GM18517 (cell line): ENCODE measurements around the gene BLOC1S6.

Experiments used
- ATAC-seq: cut with Tn5 transposase; IDR thresholded peaks from one replicate; pipeline ENCODE4 v1.9.1; 2021; ENCODE audit warnings: mild to moderate bottlenecking, moderate library complexity; ENCODE audit not compliant: unreplicated experiment

Gene BLOC1S6

DNA sequence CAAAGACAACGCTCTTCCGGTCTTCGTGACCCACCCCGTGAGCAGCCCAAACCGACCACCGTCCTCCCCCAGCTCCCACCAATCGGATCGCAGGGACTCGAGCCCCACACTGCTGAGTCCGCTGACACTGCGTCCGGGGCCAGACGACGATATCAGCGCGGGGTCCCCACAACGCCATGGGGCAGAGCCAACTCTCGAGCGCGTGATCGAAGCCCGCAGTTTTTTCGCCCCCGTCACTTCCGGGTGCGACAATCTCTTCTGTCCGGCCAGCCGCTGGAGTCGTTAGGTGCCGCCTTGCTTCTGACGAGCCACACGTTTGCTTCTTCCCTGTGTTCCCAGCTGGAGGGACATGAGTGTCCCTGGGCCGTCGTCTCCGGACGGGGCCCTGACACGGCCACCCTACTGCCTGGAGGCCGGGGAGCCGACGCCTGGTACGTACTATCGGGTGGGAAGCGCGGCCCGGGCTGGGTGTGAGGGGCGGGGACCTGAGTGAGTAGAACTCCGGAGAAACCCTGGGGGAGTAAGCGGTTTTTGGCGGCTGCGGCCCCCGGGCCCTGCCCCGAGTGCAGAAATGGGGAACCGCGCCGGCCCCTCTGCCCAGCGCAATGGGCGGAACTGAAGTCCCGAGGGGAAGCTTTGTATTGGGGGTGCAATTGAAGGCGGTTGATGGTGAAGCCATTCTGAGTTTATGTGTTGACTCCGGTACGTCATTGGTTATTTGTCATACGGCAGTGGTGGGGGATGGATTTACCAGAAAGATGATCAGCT is at the start of gene BLOC1S6:
Gene BLOC1S6, plus strand, starts transcription at position 285 of the 768 bp plus-strand sequence. Its CDS starts 65 bp downstream, at position 350.
- ATAC-seq: peak; percentile 76

GRCh38 chr15:45539680-45540079 is 47.5 kb upstream of the BLOC1S6 start:
- no peak for ATAC-seq

GRCh38 chr15:45540531-45540930 is 46.6 kb upstream of the BLOC1S6 start:
- ATAC-seq: no peak

GRCh38 chr15:45543051-45543450 is 44.1 kb upstream of the BLOC1S6 start:
- no peak for ATAC-seq

- no peak for ATAC-seq
Measured at GRCh38 chr15:45544266-45545023, 42.7 kb upstream of the BLOC1S6 start.

GRCh38 chr15:45546789-45547188 is 40.4 kb upstream of the BLOC1S6 start:
- no peak for ATAC-seq

GRCh38 chr15:45548753-45549520 is 38.2 kb upstream of the BLOC1S6 start:
- no peak for ATAC-seq

DNA sequence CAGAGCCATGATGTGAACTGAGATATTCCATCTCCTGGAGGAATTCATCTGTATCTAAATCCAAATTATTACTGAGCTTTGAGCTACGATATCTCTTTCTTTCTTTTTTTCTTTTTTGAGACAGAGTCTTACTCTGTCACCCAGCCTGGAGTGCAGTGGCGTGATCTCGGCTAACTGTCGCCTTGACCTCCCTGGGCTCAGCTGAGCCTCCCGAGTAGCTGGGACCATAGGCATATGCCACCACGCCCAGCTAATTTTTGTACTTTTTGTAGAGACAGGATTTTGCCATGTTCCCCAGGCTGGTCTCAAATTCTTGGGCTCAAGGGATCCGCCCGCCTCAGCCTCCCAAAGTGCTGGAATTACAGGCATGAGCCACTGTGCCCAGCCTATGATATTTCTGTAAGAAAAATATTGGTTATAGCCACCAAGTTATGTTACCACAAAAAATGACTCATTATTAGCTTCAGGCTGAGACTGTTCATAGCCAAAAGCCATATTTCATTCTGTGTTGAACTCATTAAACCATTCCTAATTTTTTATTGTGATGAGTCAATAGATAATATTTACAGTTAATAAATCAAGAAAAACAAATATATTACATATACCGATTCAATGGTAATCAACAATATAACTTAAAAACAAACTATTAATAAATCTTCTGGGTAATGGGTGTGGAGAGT is 37.5 kb upstream of the BLOC1S6 start:
- no peak for ATAC-seq

DNA sequence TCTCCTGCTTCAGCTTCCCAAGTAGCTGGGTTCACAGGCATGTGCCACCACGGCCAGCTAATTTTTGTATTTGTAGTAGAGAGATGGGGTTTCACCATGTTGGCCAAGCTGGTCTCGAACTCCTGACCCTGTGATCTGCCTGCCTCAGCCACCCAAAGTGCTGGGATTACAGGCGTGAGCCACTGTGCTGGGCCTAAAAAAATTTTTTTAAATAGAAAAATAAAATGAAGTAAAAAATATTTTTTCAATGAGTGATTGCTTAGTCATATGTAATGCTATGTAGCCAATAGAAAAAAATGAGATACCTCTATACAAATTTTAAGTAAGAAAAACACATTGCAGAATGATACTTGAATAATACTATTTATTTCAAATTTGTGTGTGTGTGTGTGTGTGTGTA is 36.7 kb upstream of the BLOC1S6 start:
- no peak for ATAC-seq

DNA sequence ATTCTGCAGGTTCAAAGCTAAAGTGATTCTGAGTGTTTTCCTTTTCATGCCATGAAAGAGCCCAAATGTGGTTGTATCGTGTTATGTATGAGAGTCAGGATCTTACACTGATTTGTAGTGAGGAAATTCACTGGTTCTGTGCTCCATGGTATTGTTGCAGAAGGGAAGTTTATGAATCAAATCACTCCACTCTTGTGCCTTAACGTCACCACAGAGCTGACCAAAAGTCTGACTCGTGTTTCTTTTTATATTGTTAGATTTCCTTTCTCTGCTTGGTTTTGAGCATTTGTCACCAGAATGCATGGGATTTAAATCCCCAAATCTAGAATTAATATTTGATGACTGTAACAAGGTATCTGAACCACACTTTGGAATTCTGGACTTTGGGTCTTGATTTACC is 35.5 kb upstream of the BLOC1S6 start:
- ATAC-seq: no peak

GRCh38 chr15:45555934-45556608 is 31.1 kb upstream of the BLOC1S6 start:
- ATAC-seq: no peak

DNA sequence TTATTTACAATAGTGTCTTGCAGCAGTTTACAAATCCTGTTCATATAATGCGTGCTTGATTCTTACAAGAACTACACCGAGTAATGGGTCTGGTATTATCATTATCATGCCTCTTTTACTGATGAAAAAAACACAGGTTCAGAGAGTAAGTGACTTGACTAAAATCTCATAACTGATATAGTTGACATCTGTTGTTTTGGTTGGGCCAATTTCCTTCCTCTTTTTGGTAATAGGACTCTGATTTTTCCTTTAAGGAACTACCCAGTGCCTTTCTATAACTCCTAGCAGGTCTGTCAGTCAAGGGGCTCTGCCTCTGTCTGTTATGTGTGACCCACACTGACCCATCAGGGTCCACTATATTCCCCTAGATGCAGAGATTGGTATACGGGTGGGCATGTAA is 14.6 kb upstream of the BLOC1S6 start:
- no peak for ATAC-seq

DNA sequence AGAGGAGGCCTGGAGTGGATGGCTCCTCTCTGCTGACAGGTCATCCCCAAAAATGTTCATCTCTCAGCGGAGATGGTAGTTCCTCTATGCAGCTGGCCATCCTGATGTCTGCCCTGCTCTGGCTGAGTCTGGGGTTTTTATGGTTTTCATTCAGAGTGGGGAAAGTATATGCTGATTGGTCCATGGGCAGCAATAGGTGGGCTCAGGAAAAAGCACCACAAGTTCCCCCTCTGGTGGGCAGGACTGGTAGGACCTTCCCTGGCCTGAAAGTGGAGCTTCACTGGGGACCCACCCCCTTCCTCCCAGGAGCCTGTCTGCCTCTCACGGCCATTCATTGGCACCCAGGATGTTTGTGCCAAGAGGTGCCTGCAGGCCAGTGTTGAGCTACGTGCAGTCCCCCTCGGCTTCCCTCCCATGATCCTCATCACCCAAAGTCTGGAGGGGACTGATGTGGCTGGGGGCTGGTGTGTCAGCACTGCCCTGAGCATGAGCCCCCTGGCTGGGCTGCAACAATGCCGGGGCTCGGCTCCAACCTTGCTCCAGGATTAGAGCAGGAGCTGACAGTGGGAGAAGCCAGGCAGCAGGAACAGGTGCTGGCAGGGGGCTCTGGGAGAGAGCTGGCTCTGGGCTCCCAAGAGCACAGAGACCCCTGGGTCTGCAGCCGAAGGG is 13.1 kb upstream of the BLOC1S6 start:
- no peak for ATAC-seq

DNA sequence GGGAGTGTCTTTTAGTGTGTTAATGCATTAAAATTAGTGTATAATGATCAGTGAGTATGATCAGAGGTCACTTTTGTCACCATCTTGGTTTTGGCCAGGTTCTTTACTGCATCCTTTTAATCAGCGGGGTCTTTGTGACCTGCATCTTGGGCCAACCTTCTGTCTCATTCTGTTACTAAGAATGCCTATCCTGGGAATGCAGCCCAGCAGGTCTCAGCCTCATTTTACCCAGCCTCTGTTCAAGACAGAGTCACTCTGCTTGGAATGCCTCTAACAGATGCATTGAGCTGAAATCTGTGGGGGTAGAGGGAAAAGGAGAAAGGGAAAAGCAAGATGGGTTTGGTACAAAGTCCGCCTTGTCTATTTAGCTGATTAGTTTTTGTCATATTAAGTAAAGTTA is 5.3 kb upstream of the BLOC1S6 start:
- ATAC-seq: no peak

GRCh38 chr15:45583731-45584639 is 3.2 kb upstream of the BLOC1S6 start:
- ATAC-seq: no peak

- ATAC-seq: no peak
Measured at GRCh38 chr15:45585069-45585791, 1.9 kb upstream of the BLOC1S6 start.

- no peak for ATAC-seq
Measured at GRCh38 chr15:45586125-45586524, 1.1 kb upstream of the BLOC1S6 start.

DNA sequence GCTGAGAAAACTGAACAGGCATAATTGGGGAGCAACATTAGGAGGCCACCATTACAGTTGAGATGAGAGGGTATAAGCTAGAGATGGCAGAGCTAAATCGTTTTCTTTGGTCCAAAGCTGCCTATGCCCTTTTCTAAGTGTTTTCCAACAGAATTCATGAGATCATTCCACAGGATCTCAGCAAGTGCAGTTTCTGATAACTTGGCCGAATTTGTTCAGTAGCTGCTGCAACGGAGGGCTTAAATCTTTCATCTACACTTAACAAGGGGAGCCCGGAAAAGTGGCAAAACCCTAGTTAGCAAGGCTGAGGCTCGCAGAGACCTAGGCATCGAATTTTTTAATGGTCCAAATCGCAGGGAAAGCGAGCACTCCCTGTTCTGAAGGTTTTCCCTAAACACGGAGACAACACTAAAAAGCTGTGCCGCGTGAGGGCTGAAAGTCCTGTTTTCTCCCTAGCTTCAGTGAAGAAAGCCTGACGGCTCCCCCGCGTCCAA is 531 bp upstream of the BLOC1S6 start:
- no peak for ATAC-seq
